Nucleus accumbens (tissue), 56 donors: ENCODE data around the gene AGO3.
"Not testable (repeated sequence)": the region's sequence is repeated elsewhere in the genome, so short reads cannot be mapped to it uniquely, and the experiment has no call there.

Source experiments
- DNase-seq, 56 donors: peaks; one replicate each; lab custom pipeline; 2025; lab: John Stamatoyannopoulos, UW

The AGO3 gene

DNA sequence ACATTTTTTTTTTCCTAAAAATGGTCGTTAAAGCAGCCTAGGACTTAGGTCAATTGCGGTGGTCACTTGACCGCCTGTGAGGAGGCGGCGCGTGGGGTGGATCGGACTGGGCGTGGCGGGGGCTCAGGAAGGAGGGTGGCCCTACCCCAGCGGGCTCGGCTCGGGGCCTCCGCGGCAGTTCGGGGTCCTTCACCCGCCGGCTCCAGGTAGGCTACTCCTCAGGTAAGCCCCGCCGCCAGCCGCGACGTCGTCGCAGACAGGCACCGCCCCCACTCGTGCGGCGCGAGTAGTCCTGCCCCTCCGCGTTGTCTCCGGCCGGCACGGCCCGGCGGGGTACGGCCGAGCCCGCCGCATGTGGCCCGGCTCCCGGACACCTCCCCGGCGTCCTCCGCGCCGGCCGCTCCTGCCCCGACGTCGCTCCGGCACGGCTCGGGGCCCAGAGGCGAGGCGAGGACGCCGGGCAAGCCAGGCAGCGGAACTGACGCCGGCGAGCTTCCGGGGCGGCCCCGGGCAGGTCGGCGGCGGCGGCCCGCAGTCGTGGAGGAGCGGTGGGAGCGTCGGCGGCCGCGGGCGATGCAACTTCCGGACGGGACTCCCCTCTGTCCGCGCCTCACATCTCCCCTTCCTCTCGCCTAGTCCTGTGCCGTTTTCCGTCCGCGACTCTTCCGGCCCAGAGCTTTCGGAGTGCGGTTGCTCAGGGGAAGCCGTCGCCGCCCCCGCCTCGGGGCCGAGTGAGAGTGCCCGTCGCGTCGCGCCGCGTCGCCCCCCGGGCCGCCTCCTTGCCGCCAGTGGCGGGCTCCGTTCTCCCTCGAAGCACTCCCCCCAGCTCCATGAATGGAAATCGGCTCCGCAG lies at the start of gene AGO3:
Gene AGO3, plus strand, starts transcription at position 513 of the 853 bp plus-strand sequence. Its CDS starts 322 bp downstream, at position 835.
- peak in 55 of 56 donors; percentile 24 to 86 (median 76) for DNase-seq

DNA sequence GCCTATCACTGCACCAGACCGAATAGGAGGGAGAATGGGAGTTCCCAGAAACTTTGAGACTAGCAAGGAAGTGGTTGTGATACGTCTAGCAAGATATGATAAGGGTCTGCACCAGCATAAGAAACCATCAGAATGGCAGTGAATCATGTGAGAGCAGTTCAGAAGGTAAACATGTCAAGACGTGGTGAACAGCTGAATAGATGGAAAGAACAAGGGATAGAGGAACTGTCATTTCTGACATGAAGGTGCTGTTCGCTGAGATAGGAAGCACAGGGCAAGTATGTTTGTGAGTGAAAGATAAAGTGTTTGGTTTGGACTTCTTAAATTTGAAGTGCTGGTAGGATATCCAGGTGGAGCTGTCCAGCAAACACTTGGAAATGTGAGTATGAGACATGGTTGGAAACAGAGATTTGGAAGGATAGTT lies 49.0 kb upstream of the AGO3 start:
- no peak for DNase-seq

DNA sequence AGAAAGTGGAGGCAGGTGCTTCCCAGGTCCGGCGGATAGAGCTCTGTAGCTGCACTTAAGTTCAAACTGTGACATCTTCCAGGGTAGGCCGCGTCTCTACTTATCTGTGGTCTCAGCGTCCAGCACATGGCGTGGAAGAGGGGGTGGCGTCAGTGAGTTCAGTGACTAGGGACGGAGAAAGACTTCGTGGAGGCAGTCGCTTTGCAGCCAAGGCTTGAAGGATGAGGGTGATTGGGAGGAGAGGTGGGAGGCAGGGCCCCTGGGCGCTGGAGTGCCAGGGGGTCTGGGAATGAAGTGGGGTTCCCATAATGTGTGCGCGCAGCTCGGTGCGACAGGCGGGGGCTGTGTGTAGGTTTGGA lies 48.3 kb upstream of the AGO3 start:
- no peak for DNase-seq

DNA sequence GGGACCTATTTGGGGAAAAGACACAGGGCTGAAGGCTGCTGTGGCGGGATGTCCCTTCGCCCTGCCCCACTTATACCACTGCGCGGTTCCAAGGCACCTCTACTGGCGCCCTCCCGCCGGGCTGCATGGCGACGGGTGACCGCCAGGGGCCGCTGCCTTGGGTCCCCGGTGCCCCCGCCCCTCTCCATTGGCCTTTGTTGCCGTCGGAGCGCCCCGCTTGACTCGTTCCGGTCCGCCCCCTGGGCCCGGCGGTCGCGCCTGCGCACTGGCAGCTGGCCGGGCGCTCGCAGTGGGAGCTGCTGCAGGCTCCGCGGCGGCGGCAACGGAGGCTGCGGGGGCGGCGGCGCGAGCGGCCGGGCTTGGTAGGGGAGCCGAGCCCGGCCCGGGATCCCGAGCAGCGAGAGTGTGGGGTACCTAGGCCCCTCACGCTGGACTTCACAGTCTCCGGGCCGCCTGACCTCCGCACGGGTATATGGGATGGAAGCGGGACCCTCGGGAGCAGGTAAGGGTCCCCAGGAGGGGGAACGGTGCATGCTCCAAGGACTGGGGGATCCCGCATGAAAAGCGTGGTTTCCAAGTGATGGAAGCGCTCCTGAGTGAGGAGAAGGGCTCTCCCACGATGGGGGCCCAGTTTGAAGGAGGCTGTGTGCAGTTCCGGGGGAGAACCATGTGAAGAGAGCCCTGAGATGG lies 47.8 kb upstream of the AGO3 start, which contains the start of gene AGO1:
Gene AGO1, plus strand, starts transcription at position 265 of the 690 bp plus-strand sequence. Its CDS starts 213 bp downstream, at position 478.
- peak; percentile 38 to 97 (median 90) for DNase-seq

DNA sequence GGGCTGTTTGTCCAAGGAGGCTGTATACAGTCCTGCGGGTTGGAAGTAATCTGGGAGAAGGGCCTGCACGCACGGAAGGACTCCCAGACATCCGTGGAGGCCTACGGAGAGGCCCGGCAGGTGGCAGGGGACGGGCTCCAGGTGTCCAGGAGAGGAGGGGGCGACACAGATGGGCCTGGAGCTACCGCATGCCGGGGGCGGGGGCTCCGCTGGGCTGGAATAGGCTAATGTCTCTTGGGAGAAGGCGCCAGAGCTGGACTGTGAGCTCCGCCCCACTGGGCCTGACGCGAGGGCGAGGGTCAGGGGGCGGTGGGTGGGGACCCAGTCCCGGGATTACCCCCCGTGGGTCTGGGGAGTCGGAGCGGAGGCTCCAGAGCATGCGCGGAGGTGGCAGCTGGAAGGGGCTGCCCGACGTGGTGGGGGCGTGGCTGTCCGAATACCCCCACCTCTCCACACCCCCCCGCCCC lies 47.2 kb upstream of the AGO3 start:
- DNase-seq, result peak in 42 of 56 donors; percentile 5 to 70 (median 36)

DNA sequence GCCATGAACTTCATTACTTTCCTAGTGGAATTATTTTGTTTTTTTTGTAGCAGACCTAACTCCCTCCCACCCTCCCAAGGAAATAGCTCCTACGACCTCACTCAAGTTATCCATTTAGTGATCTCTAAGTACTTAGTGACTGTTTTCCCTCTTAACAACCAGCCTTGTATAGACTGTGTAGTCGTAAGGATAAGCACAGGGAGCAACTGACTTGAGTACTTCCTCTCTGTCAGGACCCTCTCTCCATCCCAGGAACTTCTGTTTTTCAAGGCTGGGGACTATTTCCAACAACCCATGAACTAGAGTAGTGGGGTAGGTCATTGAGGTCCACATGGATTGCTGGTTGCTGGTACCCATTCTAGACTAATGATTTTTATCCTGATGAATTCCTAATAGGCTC lies 46.0 kb upstream of the AGO3 start:
- DNase-seq, result no peak

DNA sequence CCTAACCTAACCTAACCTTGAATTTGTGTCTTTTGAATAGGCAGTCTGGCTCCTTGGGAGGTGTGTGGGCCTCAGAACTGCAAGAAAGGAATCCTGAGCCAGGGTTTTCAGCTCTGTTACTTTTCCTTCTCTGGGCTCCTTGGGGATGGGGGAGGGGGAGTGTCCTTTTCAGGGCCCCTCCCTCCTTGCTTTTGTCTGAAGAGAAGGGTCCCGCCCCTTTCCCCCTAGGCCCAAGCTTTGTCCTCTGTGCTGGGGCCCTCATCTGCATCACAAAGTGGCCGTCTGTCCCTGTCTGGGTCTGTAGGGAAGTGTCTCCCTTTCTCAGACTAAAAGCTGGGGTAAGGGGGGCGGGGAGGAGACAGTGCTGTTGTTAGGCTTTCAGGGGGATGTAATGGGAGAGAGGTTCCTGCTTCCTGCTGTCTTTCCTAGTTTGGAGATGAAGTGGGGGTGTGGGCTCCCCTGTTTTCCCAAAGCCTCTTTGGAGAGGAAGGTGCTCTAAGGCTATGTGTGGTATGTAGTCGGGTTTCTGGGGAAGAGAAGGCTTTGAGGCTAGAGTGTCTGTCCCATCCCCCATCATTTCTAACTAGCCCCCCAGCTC lies 44.8 kb upstream of the AGO3 start:
- DNase-seq, result peak in 8 of 56 donors; percentile 8 to 22 (median 14)

DNA sequence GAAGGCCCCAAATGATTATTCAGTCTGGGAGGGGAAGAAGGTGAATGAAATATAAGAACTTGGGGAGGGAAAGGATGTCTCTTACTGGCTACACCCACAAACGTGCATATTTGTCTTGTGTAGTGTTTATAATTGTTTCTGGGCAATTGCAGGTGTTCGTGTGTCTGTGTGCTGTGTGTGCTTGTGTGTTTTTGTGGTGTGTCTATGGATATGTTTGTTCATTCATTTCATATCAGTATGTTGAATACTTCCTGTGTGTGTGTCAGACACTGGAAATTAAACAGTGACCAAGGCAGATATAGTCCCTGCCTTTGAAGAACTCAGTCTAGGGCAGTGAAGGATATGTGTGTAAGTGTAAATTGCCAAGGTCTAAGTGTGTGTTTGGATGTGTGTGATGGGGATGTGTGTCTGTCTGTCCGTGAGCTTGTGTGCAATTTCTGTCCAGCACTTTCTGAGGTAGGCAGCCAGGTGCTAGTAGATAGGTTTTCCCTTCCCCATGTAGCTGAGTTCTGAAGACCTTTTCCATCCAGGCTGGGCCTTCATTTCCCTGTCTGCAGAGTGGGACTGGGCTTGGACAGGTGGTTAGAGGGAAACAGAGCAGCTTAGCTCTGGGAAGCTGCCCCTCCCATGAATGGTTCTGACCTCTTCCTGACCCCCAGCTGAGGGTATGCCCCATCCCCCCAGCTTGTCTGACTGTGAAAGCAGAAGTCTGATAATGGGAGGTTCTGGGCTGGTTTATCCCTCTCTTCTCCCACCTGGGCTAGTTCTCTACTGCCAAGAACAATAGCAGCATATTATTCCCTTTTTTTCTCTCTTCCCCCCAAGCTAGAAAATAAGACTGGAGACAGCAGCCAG lies 44.1 kb upstream of the AGO3 start:
- DNase-seq, result no peak

DNA sequence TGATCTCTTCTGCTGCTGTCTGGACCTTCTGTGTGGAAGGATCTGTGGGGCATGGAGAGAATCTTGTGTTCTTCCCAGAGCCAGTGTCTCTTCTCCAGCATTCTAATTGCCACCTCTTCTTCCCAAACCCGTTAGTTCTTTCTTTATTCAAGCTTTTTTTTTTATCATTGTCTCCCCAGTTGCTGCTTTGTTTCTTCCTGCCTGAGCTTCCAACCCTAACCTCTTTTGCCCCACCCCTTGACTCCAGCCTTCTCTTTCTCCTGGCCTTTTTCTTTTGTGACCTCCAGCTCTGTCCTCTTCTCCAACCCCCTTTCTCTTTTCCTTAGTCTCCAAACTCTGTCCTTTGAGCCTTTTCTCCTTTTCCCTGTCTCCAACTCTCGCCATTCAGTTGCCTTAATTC lies 43.4 kb upstream of the AGO3 start:
- no peak for DNase-seq

DNA sequence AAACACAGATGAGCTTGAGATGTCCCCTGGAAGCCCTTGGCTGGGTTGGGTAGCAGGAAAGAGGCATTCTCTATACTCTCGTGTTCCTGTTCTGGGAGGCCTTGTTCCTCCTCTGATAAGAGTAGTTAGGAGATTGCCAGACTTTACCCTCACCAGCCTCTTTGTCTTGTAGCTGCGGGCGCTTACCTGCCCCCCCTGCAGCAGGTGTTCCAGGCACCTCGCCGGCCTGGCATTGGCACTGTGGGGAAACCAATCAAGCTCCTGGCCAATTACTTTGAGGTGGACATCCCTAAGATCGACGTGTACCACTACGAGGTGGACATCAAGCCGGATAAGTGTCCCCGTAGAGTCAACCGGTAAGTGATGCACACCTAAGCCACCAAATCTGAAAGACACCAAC lies 42.6 kb upstream of the AGO3 start:
- DNase-seq, result no peak

DNA sequence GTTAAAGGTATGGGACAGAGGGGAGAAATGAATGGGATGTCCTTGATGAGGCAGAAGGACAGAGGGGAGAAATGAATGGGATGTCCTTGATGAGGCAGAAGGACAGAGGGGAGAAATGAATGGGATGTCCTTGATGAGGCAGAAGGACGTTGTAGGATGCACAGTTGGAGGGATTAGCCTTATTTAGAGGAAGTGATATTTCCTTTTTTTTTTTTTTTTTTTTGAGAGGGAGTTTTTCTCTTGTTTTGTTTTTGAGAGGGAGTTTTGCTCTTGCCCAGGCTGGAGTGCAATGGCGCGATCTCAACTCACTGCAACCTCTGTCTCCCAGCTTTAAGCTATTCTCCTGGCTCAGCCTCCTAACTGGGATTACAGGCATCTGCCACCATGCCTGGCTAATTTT lies 41.9 kb upstream of the AGO3 start:
- not testable (repeated sequence) for DNase-seq

DNA sequence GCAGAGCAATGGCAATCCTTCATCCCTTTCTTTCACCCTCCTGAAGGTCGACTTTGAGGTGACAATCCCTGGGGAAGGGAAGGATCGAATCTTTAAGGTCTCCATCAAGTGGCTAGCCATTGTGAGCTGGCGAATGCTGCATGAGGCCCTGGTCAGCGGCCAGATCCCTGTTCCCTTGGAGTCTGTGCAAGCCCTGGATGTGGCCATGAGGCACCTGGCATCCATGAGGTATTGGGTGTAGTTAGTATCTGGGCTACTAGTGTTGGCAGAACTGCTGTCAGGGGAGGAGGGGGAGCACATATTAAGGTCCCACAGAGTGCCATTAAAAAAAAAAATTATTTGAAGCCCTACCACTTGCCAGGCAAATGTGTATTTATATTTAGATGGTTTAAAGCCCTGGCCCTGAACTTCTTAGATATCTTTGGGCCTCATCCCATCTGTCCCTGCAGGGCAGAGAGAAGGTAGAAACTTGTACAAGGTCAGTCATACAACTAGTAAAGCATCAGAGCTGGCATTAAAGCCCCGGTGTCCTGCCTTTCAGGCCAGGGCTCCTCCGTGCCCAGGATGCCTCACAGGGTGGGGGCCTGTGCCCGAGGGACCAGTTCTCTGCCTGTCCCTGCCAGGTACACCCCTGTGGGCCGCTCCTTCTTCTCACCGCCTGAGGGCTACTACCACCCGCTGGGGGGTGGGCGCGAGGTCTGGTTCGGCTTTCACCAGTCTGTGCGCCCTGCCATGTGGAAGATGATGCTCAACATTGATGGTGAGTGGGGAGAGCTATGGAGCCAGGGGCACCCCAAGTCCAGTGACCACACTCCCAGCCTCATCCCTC lies 37.6 kb upstream of the AGO3 start:
- no peak for DNase-seq

DNA sequence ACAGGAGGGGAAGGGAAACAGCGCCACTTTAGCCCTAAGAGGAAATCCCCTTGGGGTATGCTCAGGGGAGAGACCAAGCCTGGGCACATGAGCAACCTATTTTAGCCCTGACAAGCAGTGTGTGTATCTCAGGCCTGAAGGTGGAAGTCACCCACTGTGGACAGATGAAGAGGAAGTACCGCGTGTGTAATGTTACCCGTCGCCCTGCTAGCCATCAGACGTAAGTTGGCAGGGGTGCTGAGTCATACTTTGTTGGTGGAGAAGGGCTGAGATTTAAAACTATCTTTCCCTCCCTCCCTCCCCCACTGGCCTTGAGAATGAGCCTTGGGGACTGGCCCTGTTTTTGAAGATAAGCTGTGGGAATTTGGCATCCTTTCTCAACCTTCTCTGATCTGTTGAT lies 36.7 kb upstream of the AGO3 start:
- peak in 6 of 56 donors; percentile 1 to 33 (median 10) for DNase-seq

DNA sequence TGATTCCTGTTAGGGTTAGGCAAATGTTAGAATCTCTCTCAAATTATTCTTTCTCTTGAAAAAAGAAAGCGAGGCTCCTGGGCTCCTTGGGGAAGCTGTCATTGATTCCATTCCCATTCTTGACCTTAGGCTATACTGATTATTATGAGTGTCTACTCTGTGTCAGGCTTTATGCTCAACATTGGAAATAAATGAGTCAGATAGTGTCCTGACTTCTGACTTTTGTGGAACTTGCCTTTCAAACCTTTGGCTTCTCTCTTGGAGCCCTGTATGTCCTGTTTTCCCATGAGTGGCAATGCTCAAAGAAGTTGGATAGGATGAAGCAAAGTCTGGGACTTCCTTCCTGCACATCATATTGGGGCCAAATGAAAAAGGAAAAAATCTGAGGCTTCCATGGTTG lies 36.2 kb upstream of the AGO3 start:
- no peak for DNase-seq

DNA sequence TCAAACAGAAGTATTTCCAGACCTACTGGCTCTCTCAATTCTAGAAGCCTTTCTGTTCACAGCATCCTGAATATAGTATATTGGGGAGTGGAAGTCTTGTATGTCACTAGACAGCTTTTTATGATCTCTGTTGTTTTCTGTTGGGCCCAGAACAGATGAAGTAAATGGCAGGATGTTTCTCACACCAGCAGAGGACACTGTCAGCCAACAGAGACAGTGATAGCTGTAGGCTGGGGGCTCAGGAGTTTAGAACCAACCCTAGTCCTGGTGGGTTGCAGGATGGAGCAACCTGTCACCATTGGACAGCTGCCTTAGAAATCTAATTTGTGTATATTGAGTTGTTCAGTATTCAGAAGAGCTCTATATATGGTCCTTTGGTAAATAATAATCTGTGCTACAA lies 31.0 kb upstream of the AGO3 start:
- no peak for DNase-seq

DNA sequence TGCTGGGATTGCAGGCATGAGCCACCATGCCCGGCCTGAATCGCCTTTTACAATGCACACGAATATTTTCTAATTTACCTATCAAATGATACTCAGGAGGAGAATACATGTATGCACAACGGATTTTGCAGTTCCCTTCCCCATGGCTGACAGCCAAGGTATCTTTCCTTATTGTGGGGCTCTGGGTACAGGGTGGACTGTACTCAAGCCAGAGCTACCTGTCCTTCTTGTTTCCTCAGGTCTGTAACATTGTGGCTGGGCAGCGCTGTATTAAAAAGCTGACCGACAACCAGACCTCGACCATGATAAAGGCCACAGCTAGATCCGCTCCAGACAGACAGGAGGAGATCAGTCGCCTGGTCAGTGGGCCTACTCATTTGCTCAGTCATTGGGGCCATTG lies 29.7 kb upstream of the AGO3 start:
- DNase-seq, result no peak

DNA sequence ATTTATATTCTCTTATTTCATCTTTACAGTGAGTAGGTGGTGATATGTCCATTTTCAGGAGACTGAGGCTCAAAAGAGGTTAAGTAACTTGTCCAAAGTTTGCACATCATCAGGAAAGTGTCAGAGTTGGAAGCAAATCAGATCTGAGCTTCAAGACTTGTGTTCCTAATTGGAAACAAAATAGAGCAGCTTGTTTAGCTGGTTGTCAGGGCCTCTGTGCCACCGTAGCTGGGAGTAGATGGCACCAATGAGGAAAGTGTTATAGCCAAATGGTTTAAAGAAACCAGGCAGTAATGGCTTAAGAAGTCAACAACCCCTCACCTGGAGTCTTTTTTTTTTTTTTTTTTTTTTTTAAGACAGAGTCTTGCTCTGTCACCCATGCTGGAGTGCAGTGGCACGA lies 28.2 kb upstream of the AGO3 start:
- no peak for DNase-seq

DNA sequence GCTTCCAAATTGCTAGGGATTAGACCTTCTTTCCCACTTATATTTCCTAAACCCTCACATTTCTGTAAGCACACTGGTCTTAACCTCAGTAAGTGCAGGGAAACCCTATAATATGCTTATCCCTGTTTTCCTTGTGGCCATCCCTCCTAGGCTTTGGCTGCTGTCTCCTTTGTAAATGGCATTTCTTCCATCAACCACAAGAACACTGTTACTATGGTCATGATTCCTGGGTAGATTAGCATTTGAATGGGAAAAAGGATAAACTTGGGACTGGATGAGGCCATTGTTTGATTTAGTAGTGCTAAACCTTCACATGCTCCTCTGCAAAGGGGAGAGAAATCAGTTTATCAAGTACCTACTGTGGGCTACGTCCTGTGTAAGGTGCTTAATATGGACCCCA lies 16.2 kb upstream of the AGO3 start:
- DNase-seq, result no peak

DNA sequence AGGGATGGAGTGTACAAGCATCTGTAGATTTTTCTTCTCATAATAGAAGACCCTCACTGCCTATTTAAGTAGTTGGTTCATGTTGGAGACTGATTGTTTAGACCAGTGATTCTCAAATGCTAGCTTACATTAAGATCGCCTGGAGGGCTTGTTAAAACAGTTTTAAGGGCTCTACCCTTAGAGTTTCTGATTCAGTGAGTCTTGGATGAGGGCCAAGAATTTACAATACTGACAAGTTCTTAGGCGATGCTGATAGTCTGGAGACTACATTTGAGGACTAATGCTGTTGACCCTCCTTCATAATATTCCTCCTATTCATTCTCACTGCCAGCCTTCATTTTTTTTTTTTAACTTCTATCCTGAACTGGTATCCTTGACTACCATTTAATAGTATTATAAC lies 15.2 kb upstream of the AGO3 start:
- no peak for DNase-seq
